ENCODE results near the gene TTLL12. TPM values are rescaled to one million over a fixed set of nuclear protein-coding genes. Genes with fewer than 3 reads are reported as not detected.

Gene TTLL12
- total RNA-seq, 1 donor from 2014 or later: 15.1 TPM

GRCh38 chr22:43185860-43186261, 1.1 kb downstream of the TTLL12 start:
- DNase-seq (ENCODE audit: low spot score): no peak
- peaks cover 3% of the 10 kb centered on the region for H3K27me3 Mint-ChIP-seq (ENCODE audit: unreplicated experiment)
- H3K36me3 Mint-ChIP-seq (ENCODE audit: low read depth, unreplicated experiment): no peaks in the 10 kb centered on the region
- TF ChIP-seq, protein P1, sequence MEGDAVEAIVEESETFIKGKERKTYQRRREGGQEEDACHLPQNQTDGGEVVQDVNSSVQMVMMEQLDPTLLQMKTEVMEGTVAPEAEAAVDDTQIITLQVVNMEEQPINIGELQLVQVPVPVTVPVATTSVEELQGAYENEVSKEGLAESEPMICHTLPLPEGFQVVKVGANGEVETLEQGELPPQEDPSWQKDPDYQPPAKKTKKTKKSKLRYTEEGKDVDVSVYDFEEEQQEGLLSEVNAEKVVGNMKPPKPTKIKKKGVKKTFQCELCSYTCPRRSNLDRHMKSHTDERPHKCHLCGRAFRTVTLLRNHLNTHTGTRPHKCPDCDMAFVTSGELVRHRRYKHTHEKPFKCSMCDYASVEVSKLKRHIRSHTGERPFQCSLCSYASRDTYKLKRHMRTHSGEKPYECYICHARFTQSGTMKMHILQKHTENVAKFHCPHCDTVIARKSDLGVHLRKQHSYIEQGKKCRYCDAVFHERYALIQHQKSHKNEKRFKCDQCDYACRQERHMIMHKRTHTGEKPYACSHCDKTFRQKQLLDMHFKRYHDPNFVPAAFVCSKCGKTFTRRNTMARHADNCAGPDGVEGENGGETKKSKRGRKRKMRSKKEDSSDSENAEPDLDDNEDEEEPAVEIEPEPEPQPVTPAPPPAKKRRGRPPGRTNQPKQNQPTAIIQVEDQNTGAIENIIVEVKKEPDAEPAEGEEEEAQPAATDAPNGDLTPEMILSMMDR (IDR thresholded peaks at IDR 0.05; ENCODE audit: unreplicated experiment): no peak
- H3K9me3 Mint-ChIP-seq (ENCODE audit: unreplicated experiment): no peaks in the 10 kb centered on the region
- peaks cover 13% of the 10 kb centered on the region for H3K4me1 Mint-ChIP-seq (ENCODE audit: unreplicated experiment)
- peak overlapping the region; percentile 76 for H3K4me3 Mint-ChIP-seq (ENCODE audit: unreplicated experiment)
- no peak overlapping the region for H3K27ac Mint-ChIP-seq (ENCODE audit: unreplicated experiment)

DNA sequence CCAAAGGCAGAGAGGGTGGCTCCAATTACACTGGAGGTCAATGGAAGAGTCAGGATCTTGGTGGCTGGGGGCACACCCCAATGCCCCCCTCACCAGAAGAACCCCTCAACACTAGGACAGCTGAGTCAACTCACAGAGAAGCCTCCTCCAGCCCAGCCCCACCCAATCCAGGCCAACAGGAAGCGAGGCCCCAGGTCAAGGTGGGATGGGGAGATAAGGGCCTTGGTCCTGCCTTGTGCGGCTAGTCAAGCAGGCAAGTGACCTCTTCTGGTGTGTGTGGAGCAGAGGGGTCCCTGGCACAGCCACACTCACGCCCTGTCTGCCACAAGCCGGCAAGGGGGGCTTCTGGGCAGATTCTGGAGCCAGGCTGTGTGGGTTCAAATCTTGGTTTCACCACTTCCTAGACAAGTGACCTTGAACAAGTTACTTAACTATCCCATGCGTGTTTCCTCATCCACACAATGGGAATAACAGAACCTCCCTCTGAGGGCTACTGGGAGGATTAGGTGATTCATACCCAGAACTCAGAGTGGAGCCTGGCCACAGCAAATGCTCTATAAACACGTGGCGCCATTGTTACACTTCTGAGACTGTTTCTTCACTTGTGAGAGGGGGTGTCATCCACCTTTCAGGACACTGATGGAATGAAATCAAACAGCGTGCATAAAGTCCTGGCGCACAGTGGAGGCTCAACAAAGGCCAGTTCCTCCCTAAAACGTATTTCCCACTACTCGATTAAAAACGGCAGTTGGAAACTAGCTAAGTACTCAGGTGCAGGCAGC, 3.2 kb downstream of the TTLL12 start:
- H3K27me3 Mint-ChIP-seq (ENCODE audit: unreplicated experiment): no peaks in the 10 kb centered on the region
- peaks cover 13% of the 10 kb centered on the region for H3K4me1 Mint-ChIP-seq (ENCODE audit: unreplicated experiment)
- no peak overlapping the region for H3K27ac Mint-ChIP-seq (ENCODE audit: unreplicated experiment)
- H3K36me3 Mint-ChIP-seq (ENCODE audit: low read depth, unreplicated experiment): peaks cover 7% of the 10 kb centered on the region
- DNase-seq (ENCODE audit: low spot score): no peak
- TF ChIP-seq, protein P1 (IDR thresholded peaks at IDR 0.05; ENCODE audit: unreplicated experiment): no peak
- no peaks in the 10 kb centered on the region for H3K9me3 Mint-ChIP-seq (ENCODE audit: unreplicated experiment)
- H3K4me3 Mint-ChIP-seq (ENCODE audit: unreplicated experiment): no peak overlapping the region

DNA sequence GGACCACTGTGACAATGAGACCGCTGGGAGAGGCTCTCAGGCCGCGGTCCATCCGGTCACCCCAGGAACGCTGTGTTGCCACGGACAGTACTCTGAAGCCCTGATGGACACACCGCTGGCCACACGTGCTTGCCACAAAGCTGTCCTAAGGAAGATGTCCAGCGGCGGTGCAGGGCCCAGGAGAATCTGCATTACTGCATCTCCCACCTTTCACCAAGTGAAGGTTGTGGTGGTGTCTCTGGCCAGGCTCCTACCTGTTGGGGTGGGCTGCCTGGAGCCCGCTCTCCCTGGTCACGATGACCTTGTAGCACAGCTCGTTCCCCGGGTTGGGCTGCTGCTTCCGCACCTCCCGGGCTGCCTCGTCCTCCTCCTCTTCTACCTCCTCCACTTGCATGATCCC, 4.2 kb downstream of the TTLL12 start:
- no peaks in the 10 kb centered on the region for H3K9me3 Mint-ChIP-seq (ENCODE audit: unreplicated experiment)
- no peak overlapping the region for H3K4me3 Mint-ChIP-seq (ENCODE audit: unreplicated experiment)
- H3K4me1 Mint-ChIP-seq (ENCODE audit: unreplicated experiment): peaks cover 10% of the 10 kb centered on the region
- no peak overlapping the region for H3K27ac Mint-ChIP-seq (ENCODE audit: unreplicated experiment)
- no peak for DNase-seq (ENCODE audit: low spot score)
- peaks cover 9% of the 10 kb centered on the region for H3K36me3 Mint-ChIP-seq (ENCODE audit: low read depth, unreplicated experiment)
- H3K27me3 Mint-ChIP-seq (ENCODE audit: unreplicated experiment): no peaks in the 10 kb centered on the region
- TF ChIP-seq, protein P1 (IDR thresholded peaks at IDR 0.05; ENCODE audit: unreplicated experiment): no peak

DNA sequence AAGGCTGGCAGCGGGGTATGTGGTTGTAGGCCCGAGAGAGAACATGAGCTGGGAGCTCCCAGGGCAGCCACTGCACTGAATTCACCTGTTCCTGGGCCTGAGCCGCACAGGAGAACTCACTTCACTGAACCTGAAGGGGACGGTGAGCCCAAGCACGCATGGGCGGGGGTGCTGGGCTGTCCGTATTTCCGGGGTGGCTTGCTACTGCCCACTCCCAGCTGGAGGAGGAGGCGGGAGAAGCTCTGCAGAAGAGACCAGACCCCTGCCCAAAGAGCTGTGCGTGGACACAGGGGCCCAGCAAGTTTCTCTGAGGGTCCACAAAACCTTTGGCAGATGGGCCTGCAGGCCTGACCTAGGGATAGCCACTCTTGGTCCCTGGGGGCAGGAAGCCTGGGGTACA, 4.8 kb downstream of the TTLL12 start:
- TF ChIP-seq, protein P1 (IDR thresholded peaks at IDR 0.05; ENCODE audit: unreplicated experiment): no peak
- peaks cover 9% of the 10 kb centered on the region for H3K4me1 Mint-ChIP-seq (ENCODE audit: unreplicated experiment)
- DNase-seq (ENCODE audit: low spot score): no peak
- H3K27me3 Mint-ChIP-seq (ENCODE audit: unreplicated experiment): no peaks in the 10 kb centered on the region
- no peak overlapping the region for H3K27ac Mint-ChIP-seq (ENCODE audit: unreplicated experiment)
- H3K4me3 Mint-ChIP-seq (ENCODE audit: unreplicated experiment): no peak overlapping the region
- H3K36me3 Mint-ChIP-seq (ENCODE audit: low read depth, unreplicated experiment): peaks cover 9% of the 10 kb centered on the region
- H3K9me3 Mint-ChIP-seq (ENCODE audit: unreplicated experiment): no peaks in the 10 kb centered on the region

DNA sequence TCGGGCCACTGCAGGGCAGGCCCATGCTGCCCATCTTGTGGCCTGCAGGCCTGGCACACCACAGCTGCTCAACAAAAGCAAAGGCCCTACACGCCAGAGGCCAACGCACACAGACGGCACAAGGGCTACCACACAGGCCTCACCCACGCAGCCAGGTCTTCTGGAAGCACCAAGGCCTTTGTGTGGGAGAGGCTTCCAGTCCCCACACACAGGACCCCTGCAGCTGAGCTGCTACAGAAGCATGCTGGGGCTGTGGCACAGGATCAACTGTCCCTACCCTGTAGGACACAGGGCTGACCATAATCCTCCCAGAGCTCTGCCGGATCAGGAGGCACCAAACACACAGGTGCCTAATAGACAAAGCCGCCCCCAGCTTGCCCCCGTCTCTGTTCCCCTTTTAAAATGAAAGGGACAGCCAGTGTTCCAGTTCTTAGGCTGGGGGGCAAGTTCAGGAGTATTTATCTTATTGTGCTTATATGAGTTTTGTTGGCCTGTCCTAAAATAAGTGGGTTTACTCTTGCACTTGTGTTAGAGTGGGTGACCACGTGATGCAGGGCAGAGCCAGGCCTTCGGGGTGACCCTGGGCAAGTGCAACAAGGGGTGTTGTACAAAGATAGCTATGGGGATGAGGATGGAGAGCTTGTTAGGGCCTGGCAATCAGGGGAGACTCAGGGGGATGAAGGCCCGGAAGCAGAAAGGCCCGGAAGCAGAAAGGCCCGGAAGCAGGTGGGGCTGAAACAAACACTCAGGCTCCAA, 5.4 kb downstream of the TTLL12 start:
- H3K4me3 Mint-ChIP-seq (ENCODE audit: unreplicated experiment): no peak overlapping the region
- H3K27ac Mint-ChIP-seq (ENCODE audit: unreplicated experiment): no peak overlapping the region
- TF ChIP-seq, protein P1 (IDR thresholded peaks at IDR 0.05; ENCODE audit: unreplicated experiment): no peak
- H3K36me3 Mint-ChIP-seq (ENCODE audit: low read depth, unreplicated experiment): peaks cover 9% of the 10 kb centered on the region
- H3K9me3 Mint-ChIP-seq (ENCODE audit: unreplicated experiment): no peaks in the 10 kb centered on the region
- DNase-seq (ENCODE audit: low spot score): no peak
- H3K4me1 Mint-ChIP-seq (ENCODE audit: unreplicated experiment): peaks cover 9% of the 10 kb centered on the region
- H3K27me3 Mint-ChIP-seq (ENCODE audit: unreplicated experiment): no peaks in the 10 kb centered on the region

Data from endothelial cell (in vitro differentiated cells).